Left ventricle myocardium superior (tissue), 1 donor: ENCODE results near the gene CNPY2. TPM values are rescaled to one million over a fixed set of nuclear protein-coding genes. Genes with fewer than 3 reads are reported as not detected.
"Not testable (repeated sequence)": the region's sequence is repeated elsewhere in the genome, so short reads cannot be mapped to it uniquely, and the experiment has no call there.

ENCODE experiments used
- ATAC-seq: fragments of 200-7000 bp; cut with Tn5 transposase; one replicate; pipeline ENCODE4 v1.9.1; 2020; ENCODE audit warnings: mild to moderate bottlenecking, moderate library complexity
- DNase-seq: peaks from one replicate; pipeline ENCODE4 v3.0.0-alpha.2; 2020
- intact Hi-C: fragments of 100-400 bp; cut with micrococcal nuclease; formaldehyde crosslinking; loops from one replicate; pipeline ENCODE4 v1.11.0; 2022
- total RNA-seq: library from RNA; stranded (reverse); fragmentation: NEBNext Ultra II Directional; extraction: Animal tissue kit (Norgen Biotek cat#: 25700); gene quantifications from one replicate; pipeline ENCODE4 v1.2.1, GENCODE V29; 2021
- donor health status: DM: no; HTN: yes; CAD: no; lungs with severe emphysema.

The CNPY2 gene
- total RNA-seq, 1 donor from 2014 or later, result 32.3 TPM

DNA sequence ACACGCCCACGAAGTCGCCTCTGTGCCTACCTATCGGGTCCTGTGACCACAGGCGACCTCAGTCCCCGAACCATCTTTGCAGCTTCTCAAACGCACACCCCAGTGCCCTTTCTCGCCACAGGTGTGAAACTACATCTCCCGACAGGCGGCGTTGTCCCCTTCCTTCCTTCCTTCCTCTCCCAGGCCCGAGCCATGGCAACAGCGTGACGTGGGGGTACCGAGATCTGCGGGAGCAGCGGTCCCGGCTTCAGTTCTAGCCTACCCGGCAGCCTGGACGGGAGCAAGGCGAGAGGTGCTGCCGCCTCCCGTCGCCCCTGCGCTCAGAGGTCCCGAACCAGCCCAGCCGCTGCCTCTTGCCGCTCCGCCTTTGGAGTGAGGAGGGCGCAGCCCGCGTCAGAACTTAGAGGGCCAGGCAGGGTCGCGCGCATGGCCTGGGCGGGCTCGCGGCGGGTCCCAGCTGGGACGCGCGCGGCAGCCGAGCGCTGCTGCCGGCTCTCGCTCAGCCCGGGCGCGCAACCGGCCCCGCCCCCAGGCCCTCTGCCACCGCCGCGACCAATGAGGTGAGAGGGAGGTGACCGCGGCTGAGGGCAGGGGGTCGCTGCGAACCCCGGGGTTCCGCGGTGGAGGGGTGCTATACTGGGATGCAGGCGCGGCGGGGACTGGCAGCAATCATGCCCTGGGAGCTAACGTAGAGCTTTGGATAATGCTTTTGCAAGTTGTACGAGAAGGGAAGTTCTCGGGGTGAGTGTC lies 48.9 kb downstream of the CNPY2 start, which contains the start of gene COQ10A:
TSS of gene COQ10A (plus strand) at position 250 of the 750 bp plus-strand sequence. CDS start at position 427, 177 bp downstream.
- peak; percentile 92 for ATAC-seq
- DNase-seq, result peak; percentile 93
- intact Hi-C loops, result no loop called here

DNA sequence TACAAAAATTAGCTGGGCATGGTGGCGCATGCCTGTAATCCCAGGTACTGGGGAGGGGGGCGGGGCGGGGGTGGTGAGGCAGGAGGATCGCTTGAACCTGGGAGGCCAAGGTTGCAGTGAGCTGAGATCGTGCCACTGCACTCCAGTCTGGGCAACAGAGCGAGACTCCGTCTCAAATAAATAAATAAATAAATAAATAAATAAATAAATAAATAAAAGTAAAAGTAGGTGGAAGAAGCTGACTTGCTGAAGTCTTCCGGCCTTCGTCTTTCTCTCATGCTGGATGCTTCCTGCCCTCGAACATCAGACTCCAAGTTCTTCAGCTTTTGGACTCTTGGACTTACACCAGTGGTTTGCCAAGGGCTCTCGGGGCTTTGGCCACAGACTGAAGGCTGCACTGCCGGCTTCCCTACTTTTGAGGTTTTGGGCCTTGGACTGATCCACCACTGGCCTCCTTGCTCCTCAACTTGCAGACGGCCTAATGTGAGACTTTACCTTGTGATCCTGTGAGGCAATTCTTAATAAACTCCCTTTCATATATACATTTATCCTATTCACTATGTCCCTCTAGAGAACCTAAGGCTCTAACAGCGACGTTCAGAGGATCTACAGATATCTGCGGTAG lies 49.6 kb downstream of the CNPY2 start:
- intact Hi-C loops, DNase-seq, ATAC-seq: not testable (repeated sequence)

DNA sequence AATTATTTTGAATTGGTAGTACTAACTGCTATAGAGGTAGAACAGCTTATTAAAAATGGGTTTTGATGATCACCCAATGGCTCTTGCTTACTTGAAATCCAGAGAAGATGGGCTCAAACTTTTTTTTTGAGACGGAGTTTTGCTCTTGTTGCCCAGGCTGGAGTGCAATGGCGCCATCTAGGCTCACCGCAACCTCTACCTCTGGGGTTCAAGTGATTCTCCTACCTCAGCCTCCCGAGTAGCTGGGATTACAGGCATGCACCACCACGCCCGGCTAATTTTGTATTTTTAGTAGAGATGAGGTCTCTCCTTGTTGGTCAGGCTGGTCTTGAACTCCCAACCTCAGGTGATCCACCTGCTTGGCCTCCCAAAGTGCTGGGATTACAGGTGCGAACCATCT lies 52.8 kb downstream of the CNPY2 start:
- DNase-seq, intact Hi-C loops, ATAC-seq: not testable (repeated sequence)

DNA sequence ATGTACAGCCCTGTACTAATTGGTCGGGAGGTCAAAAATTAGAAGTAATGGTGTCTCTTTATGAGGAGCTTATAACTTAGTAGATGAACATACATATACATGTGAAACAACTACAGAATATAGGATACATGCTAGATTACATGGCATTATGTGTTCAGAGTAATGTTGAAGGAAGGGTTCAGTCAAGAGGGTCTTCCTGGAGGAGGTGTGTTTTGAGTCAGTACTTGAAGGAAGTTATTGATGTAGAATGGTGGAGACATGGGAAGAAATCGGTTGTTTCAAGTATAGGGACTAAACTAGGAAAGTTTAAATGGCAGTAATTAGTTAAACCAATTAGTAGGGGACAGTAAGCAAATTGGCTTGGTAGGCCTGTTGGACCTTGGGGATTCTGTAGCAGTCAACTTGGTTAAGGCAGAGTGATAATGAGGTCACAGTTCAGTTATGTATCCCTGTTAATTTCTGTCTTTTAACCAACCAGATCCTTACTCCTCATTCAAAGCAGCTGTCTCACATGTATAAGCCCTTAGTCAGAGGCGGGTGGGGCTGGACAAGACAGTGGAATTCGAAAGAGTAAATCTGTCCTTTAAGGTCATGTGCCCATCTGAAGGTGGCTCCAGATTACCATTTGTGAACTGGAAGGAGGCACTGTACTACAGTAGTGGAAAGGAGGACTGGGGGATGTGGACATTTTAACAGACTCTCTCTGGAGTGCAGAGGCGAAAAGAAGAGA lies 54.1 kb downstream of the CNPY2 start:
- intact Hi-C loops, result no loop called here
- DNase-seq (no peak), ATAC-seq (no peak)

DNA sequence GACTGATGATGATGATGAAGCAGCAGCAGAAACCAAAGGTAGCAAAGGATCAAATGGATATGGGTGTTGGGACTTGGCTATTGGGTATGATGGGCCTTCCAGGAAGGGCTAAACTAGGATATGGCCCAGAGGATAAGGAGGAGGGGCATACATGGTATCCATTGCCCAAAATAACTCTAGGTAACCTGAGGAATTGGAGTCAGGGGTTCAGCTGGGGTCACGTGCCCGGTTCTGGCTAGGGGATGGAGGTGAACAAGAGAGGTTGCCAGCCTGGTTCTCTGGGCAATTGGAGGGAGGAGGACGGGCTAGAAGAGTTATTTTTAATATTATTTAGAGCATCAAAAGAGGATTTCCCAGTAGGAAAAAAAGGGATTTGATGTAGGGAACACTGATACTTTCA lies 54.9 kb downstream of the CNPY2 start:
- no peak for ATAC-seq
- intact Hi-C loops, result no loop called here
- DNase-seq, result no peak

DNA sequence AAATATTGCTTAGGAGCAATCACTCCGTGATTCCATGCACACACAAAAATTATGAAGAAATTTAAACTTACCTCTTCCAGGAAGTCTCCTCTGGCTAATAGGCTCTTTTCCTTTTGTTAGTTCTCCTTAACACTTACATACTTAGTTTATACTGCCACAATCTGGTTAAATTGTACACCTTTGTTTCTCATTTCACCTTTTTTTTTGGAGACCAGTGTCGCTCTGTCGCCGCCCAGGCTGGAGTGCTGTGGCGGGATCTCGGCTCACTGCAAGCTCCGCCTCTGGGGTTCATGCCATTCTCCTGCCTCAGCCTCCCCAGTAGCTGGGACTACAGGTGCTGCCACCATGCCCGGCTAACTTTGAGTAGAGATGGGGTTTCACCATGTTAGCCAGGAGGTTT lies 55.4 kb downstream of the CNPY2 start:
- DNase-seq, result no peak
- intact Hi-C loops, result no loop called here
- no peak for ATAC-seq

Other genes with a start within 250 kb of the CNPY2 start
- 2.9 TPM for gene ERBB3, start 235.8 kb downstream of the CNPY2 start, total RNA-seq
- 77.1 TPM for gene PA2G4, start 211.4 kb downstream of the CNPY2 start, total RNA-seq
- gene RPL41, start 199.4 kb downstream of the CNPY2 start, total RNA-seq, result 1,980 TPM
- gene ZC3H10, start 197.7 kb downstream of the CNPY2 start, total RNA-seq, result 5.5 TPM
- gene ESYT1, start 187.7 kb downstream of the CNPY2 start, total RNA-seq, result 28.0 TPM
- 41.4 TPM for gene MYL6B, start 163.4 kb downstream of the CNPY2 start, total RNA-seq
- gene MYL6, start 157.6 kb downstream of the CNPY2 start, total RNA-seq, result 546 TPM
- gene SMARCC2, start 126.5 kb downstream of the CNPY2 start, total RNA-seq, result 81.4 TPM
- gene RNF41, start 94.1 kb downstream of the CNPY2 start, total RNA-seq, result 55.3 TPM
- 19.6 TPM for gene NABP2, start 91.6 kb downstream of the CNPY2 start, total RNA-seq
- not detected for gene SLC39A5, start 85.9 kb downstream of the CNPY2 start, total RNA-seq
- 28.5 TPM for gene ANKRD52, start 57.6 kb downstream of the CNPY2 start, total RNA-seq
- gene COQ10A, start 49.0 kb downstream of the CNPY2 start, total RNA-seq, result 162 TPM
- gene CS, start 15.7 kb downstream of the CNPY2 start, total RNA-seq, result 865 TPM
- 52.2 TPM for gene PAN2, start 18.0 kb upstream of the CNPY2 start, total RNA-seq
- not detected for gene IL23A, start 22.9 kb upstream of the CNPY2 start, total RNA-seq
- 36.6 TPM for gene STAT2, start 44.1 kb upstream of the CNPY2 start, total RNA-seq
- gene APOF, start 46.9 kb upstream of the CNPY2 start, total RNA-seq, result not detected
- 2.0 TPM for gene TIMELESS, start 133.4 kb upstream of the CNPY2 start, total RNA-seq
- not detected for gene MIP, start 138.7 kb upstream of the CNPY2 start, total RNA-seq
- 3.1 TPM for gene SPRYD4, start 152.6 kb upstream of the CNPY2 start, total RNA-seq
- gene GLS2, start 172.2 kb upstream of the CNPY2 start, total RNA-seq, result 0.57 TPM
- gene RBMS2, start 205.8 kb upstream of the CNPY2 start, total RNA-seq, result 26.9 TPM